ENCODE data around the gene ING1.

- TF ChIP-seq, protein P1, sequence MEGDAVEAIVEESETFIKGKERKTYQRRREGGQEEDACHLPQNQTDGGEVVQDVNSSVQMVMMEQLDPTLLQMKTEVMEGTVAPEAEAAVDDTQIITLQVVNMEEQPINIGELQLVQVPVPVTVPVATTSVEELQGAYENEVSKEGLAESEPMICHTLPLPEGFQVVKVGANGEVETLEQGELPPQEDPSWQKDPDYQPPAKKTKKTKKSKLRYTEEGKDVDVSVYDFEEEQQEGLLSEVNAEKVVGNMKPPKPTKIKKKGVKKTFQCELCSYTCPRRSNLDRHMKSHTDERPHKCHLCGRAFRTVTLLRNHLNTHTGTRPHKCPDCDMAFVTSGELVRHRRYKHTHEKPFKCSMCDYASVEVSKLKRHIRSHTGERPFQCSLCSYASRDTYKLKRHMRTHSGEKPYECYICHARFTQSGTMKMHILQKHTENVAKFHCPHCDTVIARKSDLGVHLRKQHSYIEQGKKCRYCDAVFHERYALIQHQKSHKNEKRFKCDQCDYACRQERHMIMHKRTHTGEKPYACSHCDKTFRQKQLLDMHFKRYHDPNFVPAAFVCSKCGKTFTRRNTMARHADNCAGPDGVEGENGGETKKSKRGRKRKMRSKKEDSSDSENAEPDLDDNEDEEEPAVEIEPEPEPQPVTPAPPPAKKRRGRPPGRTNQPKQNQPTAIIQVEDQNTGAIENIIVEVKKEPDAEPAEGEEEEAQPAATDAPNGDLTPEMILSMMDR (IDR thresholded peaks at IDR 0.05) = no peak
- TF ChIP-seq POLR2A (IDR thresholded peaks at IDR 0.05) (no peak), EP300 (IDR thresholded peaks at IDR 0.05) (no peak), POLR2AphosphoS5 (IDR thresholded peaks at IDR 0.05) (no peak)
Measured at GRCh38 chr13:110731072-110731471, 17.6 kb downstream of the ING1 start.

Measured in upper lobe of left lung (tissue), 4 donors.